Body of pancreas (tissue), 4 donors: ENCODE data around the gene NRARP. TPM values are rescaled to one million over a fixed set of nuclear protein-coding genes. Genes with fewer than 3 reads are reported as not detected.

Source experiments
- ATAC-seq: fragments of 150-250 bp; one replicate; pipeline ENCODE4 v1.9.1; 2016
- DNase-seq, 4 donors: peaks; one replicate each; pipeline ENCODE4 v3.0.0-alpha.2; 2019
- H3K27ac ChIP-seq, 4 donors: fragments of 200-600 bp; sonication (generic); 1 replicate in 3 of 4; 2 replicates in 1 of 4; pipeline versions ENCODE4 v1.5.1 to v1.6.1; 2016 to 2019; ENCODE audit warnings: mild to moderate bottlenecking in 1 of 4, mixed read lengths in 1 of 4, moderate library complexity in 1 of 4
- H3K27me3 ChIP-seq, 2 donors: fragments of 200-600 bp; sonication (generic); one replicate each; pipeline ENCODE4 v1.6.0; 2016; ENCODE audit warnings: mild to moderate bottlenecking in 1 of 2
- H3K36me3 ChIP-seq, 2 donors: fragments of 200-600 bp; sonication (generic); replicated peaks in 1 of 2; 2 replicates each; pipeline ENCODE4 v1.5.1; 2016; ENCODE audit warnings: low read depth in 2 of 2; ENCODE audit not compliant: insufficient read depth in 1 of 2
- H3K4me1 ChIP-seq: fragments of 200-600 bp; sonication (generic); one replicate; pipeline ENCODE4 v1.6.0; 2016
- H3K4me3 ChIP-seq, 2 donors: fragments of 200-600 bp; sonication (generic); 1 replicate in 1 of 2; 2 replicates in 1 of 2; pipeline ENCODE4 v1.5.1; 2016 to 2019
- H3K9me3 ChIP-seq, 3 donors: fragments of 200-600 bp; sonication (generic); 1 replicate in 2 of 3; 2 replicates in 1 of 3; pipeline ENCODE4 v1.5.1; 2016
- CTCF ChIP-seq, 7 experiments: fragments of 450-650 bp in 4 of 7; fragments of 200-600 bp in 3 of 7; sonication (generic) in 3 of 7; IDR thresholded peaks; one replicate each; pipeline ENCODE4 v1.5.1; 2016 to 2019; ENCODE audit warnings: antibody characterized with exemption in 7 of 7
- POLR2A ChIP-seq, 3 donors: fragments of 450-650 bp; IDR thresholded peaks; one replicate each; pipeline ENCODE4 v1.6.1; 2016; ENCODE audit warnings: antibody characterized with exemption in 3 of 3, mild to moderate bottlenecking in 2 of 3
- WGBS, 2 donors: methylation state at CpG; one replicate each; pipeline ENCODE4 v1.1.5; 2017; 5-methylcytosine and 5-hydroxymethylcytosine counted together
- intact Hi-C: fragments of 100-400 bp; cut with DNase I; formaldehyde crosslinking; loops from one replicate; pipeline ENCODE4 v1.15.1; 2023
- total RNA-seq, 2 donors: library from RNA; depleted of rRNA; stranded (reverse); fragments of >200 nt; gene quantifications; one replicate each; pipeline ENCODE4 v1.1.0, GENCODE V29; 2016

The NRARP gene
- total RNA-seq, 2 donors from 2014 or later: 18.4 to 24.4 TPM

GRCh38 chr9:137309368-137310188 is 7.5 kb upstream of the NRARP start:
- no peak overlapping the region for H3K4me3 ChIP-seq
- 68 to 77% methylated on average over 6 to 15 of the region's 15 CpGs for WGBS, 2 donors
- H3K4me1 ChIP-seq: peaks cover 95% of the 10 kb centered on the region
- TF ChIP-seq CTCF (IDR thresholded peaks at IDR 0.05) (no peak), POLR2A (IDR thresholded peaks at IDR 0.05) (no peak)
- DNase-seq (peak in 3 of 4 donors; percentile 14 to 33 (median 22)), ATAC-seq (no peak)
- no peaks in the 10 kb centered on the region for H3K27me3 ChIP-seq
- H3K36me3 ChIP-seq: no peaks in the 10 kb centered on the region
- H3K9me3 ChIP-seq: no peaks in the 10 kb centered on the region
- intact Hi-C loops: loop anchor here (10.0 kb wide), 1 partner anchor 105 kb away; no protein-coding TSS in a partner anchor
- peak overlapping the region; percentile 99 to 100 (median 100) for H3K27ac ChIP-seq

- no peaks in the 10 kb centered on the region for H3K27me3 ChIP-seq
- H3K4me1 ChIP-seq: peaks cover 97% of the 10 kb centered on the region
- DNase-seq (peak in 1 of 4 donors; percentile 22), ATAC-seq (no peak)
- H3K9me3 ChIP-seq: no peaks in the 10 kb centered on the region
- H3K27ac ChIP-seq: peak overlapping the region; percentile 95 to 99 (median 96)
- no peak overlapping the region for H3K4me3 ChIP-seq
- no peaks in the 10 kb centered on the region for H3K36me3 ChIP-seq
- 82 to 98% methylated on average over 7 to 20 of the region's 20 CpGs for WGBS, 2 donors
- TF ChIP-seq CTCF (IDR thresholded peaks at IDR 0.05) (no peak), POLR2A (IDR thresholded peaks at IDR 0.05) (no peak)
- intact Hi-C loops: no loop called here
Measured at GRCh38 chr9:137308057-137308619, 6.1 kb upstream of the NRARP start.

GRCh38 chr9:137307255-137308056 is 5.4 kb upstream of the NRARP start:
- Histone ChIP-seq H3K4me1 (peaks cover 97% of the 10 kb centered on the region), H3K36me3 (no peaks in the 10 kb centered on the region), H3K9me3 (no peaks in the 10 kb centered on the region), H3K27me3 (no peaks in the 10 kb centered on the region), H3K4me3 (no peak overlapping the region), H3K27ac (peak overlapping the region; percentile 95 to 99 (median 96))
- peak; percentile 33 to 57 (median 49) for TF ChIP-seq POLR2A (IDR thresholded peaks at IDR 0.05)
- TF ChIP-seq CTCF (IDR thresholded peaks at IDR 0.05): no peak
- ATAC-seq (no peak), DNase-seq (peak; percentile 74 to 91 (median 86))
- intact Hi-C loops: no loop called here
- WGBS, 2 donors: 3 to 12% methylated on average over 6 to 26 of the region's 30 CpGs

GRCh38 chr9:137306850-137307254 is 4.8 kb upstream of the NRARP start:
- WGBS, 2 donors: 5 to 9% methylated on average over 13 to 19 of the region's 23 CpGs
- TF ChIP-seq CTCF (IDR thresholded peaks at IDR 0.05) (no peak), POLR2A (IDR thresholded peaks at IDR 0.05) (no peak)
- Histone ChIP-seq H3K9me3 (no peaks in the 10 kb centered on the region), H3K36me3 (no peaks in the 10 kb centered on the region), H3K4me1 (peaks cover 91% of the 10 kb centered on the region), H3K27me3 (no peaks in the 10 kb centered on the region), H3K4me3 (no peak overlapping the region), H3K27ac (peak overlapping the region; percentile 95 to 99 (median 96))
- intact Hi-C loops: no loop called here
- DNase-seq (peak; percentile 58 to 75 (median 67)), ATAC-seq (no peak)
